D721Med (cell line): ENCODE measurements around the gene AGPS.
A peak's percentile ranks its signal among the peaks of the same experiment; 100 is the strongest.
"Not testable (repeated sequence)": the region's sequence is repeated elsewhere in the genome, so short reads cannot be mapped to it uniquely, and the experiment has no call there.

Source experiments
- DNase-seq: peaks from one replicate; pipeline ENCODE4 v3.0.0; 2011; ENCODE audit warnings: low spot score; ENCODE audit not compliant: insufficient read length
- FAIRE-seq: peaks from 2 replicates; lab custom pipeline; 2011; peaks lifted over from hg19 to GRCh38; lab: Jason Lieb, UNC
- TF ChIP-seq, protein P1 (sequence below): IDR thresholded peaks from 2 replicates; pipeline ENCODE4 v1.5.1; 2012; ENCODE audit warnings: mild to moderate bottlenecking, control low read depth; ENCODE audit not compliant: insufficient read depth; ENCODE audit errors: missing control alignments

Gene AGPS

DNA sequence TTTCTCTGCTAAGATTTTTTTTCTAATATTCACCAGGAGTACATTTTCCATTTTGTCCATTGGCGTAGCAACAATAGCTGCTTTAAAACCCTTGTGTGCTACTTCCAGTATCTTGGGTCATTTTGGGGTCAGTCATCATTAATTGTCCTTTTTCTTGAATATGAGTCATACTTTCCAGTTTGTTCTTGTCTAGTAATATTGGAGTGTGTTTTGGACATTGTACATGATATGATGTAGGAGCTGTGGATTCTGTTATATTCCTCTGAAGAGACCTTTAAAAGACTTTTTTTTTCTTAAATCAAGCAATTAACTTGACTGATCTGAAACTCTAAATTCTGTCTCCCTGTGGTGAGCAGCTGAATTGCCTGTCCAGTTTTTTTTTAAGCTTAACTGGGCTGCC, 40.8 kb downstream of the AGPS start:
- TF ChIP-seq, protein P1, sequence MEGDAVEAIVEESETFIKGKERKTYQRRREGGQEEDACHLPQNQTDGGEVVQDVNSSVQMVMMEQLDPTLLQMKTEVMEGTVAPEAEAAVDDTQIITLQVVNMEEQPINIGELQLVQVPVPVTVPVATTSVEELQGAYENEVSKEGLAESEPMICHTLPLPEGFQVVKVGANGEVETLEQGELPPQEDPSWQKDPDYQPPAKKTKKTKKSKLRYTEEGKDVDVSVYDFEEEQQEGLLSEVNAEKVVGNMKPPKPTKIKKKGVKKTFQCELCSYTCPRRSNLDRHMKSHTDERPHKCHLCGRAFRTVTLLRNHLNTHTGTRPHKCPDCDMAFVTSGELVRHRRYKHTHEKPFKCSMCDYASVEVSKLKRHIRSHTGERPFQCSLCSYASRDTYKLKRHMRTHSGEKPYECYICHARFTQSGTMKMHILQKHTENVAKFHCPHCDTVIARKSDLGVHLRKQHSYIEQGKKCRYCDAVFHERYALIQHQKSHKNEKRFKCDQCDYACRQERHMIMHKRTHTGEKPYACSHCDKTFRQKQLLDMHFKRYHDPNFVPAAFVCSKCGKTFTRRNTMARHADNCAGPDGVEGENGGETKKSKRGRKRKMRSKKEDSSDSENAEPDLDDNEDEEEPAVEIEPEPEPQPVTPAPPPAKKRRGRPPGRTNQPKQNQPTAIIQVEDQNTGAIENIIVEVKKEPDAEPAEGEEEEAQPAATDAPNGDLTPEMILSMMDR: no peak
- DNase-seq (no peak), FAIRE-seq (no peak)

DNA sequence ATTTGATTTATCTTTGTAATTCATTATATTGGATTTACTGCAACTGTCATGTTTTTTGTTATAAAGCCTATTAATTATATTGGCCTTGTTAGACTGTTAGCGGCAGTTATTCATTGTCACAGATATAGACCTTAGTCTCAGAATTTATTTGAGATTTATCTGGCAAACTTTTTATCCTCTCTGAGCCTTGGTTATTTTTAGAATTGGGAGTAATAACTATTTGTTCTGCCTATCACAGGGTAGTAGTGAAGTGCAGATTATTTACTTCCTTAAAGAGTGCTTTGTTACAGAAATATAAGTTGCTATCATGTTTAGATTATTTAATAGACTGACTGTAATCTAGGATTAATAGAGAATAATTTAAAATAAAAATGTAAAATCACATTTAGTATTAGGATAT, 41.9 kb downstream of the AGPS start:
- no peak for DNase-seq
- TF ChIP-seq, protein P1: no peak
- no peak for FAIRE-seq

DNA sequence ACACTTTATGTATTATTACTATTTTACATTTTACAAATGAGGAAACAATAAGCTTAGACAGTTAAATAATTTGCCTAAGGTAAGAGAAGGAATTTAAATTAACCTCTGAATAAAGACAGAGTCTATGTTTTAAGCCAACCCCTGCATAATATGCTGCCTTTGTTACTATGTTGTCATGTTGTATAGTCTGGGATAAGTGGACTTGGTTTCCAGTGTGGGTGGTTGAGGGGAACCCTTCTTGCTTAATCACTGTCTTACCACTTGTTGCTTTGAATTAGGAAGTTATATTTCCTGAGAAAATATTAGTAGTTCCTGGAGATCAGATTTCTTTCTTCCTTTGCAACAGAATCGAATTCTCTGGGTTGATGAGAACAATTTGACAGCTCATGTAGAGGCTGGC, 52.6 kb downstream of the AGPS start:
- FAIRE-seq (no peak), DNase-seq (no peak)
- TF ChIP-seq, protein P1: no peak

DNA sequence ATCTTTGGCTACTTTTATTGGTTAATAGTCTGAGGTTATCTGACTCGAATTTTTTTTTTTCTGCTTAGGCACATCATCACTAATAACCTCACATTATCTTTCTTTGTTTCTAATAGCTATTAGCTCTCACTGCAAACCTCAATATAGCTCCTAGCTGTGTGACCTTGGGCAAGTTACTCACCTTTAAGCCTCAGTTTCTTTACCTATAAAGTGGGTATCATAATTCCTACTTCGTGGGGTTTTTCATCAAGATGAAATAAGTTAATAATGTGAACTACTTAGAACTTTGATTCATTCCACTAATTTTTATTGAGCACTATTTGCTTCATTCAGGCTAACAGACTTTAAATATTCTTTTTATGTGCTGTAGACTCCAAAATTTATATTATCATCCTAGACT, 55.5 kb downstream of the AGPS start:
- no peak for DNase-seq
- TF ChIP-seq, protein P1: no peak
- no peak for FAIRE-seq

DNA sequence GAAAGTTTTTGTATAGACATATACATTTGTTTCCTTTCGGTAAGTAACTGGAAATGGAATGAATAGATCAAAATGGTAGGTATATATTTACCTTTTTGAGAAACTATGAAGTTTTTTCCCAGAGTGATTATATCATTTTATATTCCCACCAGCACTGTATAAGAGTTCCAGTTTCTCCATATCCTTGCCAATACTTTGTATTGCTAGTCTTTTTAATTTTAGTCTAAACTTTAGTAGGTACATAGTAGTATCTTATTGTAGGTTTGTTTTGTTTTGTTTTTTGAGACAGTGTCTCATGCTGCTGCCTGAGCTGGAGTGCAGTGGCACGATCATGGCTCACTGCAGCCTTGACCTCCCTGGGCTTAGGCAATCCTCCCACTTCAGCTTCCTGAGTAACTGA, 56.6 kb downstream of the AGPS start:
- FAIRE-seq (no peak), DNase-seq (no peak)
- TF ChIP-seq, protein P1: no peak

DNA sequence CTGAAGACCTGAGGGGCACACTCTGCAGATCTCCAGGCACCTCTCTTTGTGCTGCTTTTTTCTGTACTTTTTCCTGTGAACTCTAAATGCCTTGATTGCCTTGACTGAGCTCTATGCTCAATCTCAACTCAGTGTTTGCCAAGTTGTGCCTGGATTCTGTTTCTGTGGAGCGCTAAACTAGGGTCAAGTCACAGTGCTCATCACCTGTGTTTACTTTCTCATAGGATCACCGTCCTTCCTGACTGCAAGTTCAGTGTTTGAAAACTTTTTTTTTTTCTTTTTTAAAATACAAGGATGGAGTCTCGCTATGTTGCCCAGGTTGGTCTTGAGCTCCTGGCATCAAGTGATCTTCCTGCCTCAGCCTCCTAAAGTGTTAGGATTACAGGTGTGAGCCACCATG, 62.6 kb downstream of the AGPS start:
- TF ChIP-seq, protein P1: no peak
- FAIRE-seq: no peak
- DNase-seq: no peak

DNA sequence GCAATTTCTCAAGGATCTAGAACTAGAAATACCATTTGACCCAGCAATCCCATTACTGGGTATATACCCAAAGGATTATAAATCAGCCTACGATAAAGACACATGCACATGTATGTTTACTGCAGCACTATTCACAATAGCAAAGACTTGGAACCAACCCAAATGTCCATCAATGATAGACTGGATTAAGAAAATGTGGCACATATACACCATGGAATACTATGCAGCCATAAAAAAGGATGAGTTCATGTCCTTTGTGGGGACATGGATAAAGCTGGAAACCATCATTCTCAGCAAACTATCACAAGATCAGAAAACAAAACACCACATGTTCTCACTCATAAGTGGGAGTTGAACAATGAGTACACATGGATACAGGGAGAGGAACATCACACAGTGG, 67.2 kb downstream of the AGPS start:
- FAIRE-seq, DNase-seq: not testable (repeated sequence)

DNA sequence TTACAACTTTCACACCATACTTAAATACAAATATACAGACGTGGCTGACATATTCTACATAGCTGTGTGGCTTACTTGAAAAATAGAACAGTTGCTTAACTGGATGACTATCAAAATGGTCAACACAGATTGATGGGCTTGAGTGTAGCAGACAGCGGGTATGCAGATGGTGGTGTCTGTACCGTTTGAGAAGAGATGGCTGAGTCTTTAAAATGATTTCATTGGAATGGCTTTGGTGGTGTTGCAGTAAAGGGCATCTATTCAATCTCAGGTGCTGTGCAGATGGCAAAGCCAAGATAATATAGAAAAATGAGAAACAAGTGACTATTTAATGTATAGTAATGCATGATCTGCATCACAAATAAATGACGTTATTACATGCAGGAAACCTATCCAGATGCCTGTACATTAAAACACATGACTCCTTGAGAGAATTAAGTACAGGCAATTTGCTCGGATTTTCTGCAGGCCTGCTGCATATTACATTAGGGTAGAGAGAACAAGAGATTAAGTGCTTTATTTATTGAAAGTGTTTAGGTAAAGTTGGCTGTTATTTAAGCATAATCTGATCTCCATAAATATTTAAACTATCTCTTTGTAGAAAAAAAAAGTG, 68.5 kb downstream of the AGPS start:
- peak; percentile 89 for FAIRE-seq
- TF ChIP-seq, protein P1: no peak
- DNase-seq: peak; percentile 24
